ENCODE measurements around the gene CCT6A.
"Not testable (repeated sequence)": the region's sequence is repeated elsewhere in the genome, so short reads cannot be mapped to it uniquely, and the experiment has no call there.

CCT6A gene

DNA sequence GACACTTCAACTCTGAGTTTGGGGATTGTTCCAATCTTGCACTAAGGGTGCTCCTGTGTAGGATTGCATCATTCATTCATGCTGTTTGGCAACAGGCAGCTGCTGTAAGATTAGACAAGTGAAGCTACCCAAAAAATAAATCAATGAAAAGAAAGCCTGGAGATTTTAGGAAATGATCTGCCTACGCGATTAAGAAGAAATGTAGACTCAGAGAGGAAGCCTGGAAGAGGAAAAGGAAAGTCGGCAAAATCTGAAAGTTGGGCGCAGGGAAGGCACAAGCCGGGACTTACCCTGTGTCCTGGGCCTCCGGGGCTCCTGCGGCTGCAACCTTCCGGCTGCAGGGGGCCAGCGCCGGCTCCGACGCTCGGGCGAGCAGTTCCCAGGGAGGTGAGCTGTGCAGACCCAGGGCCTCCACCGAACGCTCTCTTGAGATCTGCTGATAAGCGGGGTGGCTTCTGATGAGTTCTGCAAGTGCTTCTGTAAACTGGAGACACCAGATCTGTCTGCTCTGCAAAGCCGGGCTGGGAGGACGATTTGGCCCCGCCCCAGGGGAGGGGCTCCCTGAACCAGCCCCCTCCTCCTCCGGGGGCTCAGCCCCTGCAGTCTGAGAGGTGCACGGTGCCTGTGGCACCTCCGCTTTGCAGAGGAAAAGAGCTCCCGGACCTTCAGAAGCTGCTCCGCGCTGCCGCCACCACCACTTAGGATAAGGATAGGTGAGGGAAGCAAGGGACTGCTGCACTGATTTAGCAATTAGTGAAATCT is 17.7 kb upstream of the CCT6A start:
- TF ChIP-seq, protein P1, sequence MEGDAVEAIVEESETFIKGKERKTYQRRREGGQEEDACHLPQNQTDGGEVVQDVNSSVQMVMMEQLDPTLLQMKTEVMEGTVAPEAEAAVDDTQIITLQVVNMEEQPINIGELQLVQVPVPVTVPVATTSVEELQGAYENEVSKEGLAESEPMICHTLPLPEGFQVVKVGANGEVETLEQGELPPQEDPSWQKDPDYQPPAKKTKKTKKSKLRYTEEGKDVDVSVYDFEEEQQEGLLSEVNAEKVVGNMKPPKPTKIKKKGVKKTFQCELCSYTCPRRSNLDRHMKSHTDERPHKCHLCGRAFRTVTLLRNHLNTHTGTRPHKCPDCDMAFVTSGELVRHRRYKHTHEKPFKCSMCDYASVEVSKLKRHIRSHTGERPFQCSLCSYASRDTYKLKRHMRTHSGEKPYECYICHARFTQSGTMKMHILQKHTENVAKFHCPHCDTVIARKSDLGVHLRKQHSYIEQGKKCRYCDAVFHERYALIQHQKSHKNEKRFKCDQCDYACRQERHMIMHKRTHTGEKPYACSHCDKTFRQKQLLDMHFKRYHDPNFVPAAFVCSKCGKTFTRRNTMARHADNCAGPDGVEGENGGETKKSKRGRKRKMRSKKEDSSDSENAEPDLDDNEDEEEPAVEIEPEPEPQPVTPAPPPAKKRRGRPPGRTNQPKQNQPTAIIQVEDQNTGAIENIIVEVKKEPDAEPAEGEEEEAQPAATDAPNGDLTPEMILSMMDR (IDR thresholded peaks at IDR 0.05; ENCODE audit: control extremely low read depth, extremely low read depth, low read depth, missing control alignments), result no peak
- ChIA-PET CTCF (interaction anchor here (0.7 to 2.4 kb wide), 7 partner anchors 12 to 69 kb away, joined by 3 to 8 read pairs (median 4); partner anchors contain the start of genes CCT6A and PSPH), POLR2A (interaction anchor here (1.2 kb wide), 1 partner anchor 17 kb away, joined by 4 read pairs; the partner anchor contains the start of genes CCT6A and PSPH)
- DNase-seq (ENCODE audit: extremely low spot score), result peak; percentile 86

DNA sequence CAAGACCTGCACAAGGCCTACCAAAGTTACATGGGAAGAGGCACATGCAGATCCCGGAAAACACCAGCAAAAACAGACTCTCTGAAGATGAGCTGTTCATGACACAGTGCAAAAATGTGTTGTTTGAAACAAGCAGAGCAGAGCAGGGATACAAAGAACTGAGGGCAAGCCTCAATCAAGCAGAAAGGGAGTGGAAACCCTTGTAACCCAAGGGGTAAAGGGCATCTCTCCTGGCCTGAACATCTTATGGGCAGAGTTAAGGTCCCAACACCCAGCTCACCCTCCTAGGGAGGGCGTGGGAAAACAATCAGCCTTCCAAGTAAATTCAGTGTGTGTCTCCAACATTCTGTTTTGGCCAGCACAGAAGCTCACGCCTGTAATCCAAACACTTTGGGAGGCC is 10.8 kb upstream of the CCT6A start:
- POLR2A ChIA-PET, result interaction anchor here (0.6 to 1.3 kb wide), 2 partner anchors 10 to 24 kb away, joined by 3 to 5 read pairs; partner anchors contain the start of genes CCT6A and PSPH
- CTCF ChIA-PET, result interaction anchor here (0.7 to 1.2 kb wide), 3 partner anchors 11 to 399 kb away, joined by 3 read pairs; partner anchors contain the start of genes CCT6A and PSPH
- DNase-seq (ENCODE audit: extremely low spot score), result no peak
- TF ChIP-seq, protein P1 (IDR thresholded peaks at IDR 0.05; ENCODE audit: control extremely low read depth, extremely low read depth, low read depth, missing control alignments), result no peak

DNA sequence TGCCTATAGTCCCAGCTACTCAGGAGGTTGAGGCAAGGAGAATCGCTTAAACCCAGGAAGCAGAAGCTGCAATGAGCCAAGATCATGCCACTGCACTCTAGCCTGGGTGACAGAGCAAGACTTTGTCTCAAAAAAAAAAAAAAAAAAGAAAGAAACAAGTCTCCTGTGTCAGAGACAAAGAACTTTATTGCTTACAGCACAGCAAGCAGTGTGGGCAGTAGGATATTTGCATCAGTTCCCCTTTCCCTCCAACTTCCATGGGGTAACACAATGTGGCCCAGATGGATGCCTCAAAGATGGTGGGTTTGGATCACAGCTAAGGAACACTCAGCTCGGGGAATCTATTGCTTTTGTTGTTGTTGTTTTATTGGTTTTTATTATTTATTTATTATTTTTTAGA is 5.8 kb upstream of the CCT6A start:
- CTCF ChIA-PET, result interaction anchor here (1.4 to 2.2 kb wide), 3 partner anchors 12 to 30 kb away, joined by 3 to 5 read pairs (median 5); no protein-coding TSS in a partner anchor
- POLR2A ChIA-PET, result not testable (repeated sequence)

DNA sequence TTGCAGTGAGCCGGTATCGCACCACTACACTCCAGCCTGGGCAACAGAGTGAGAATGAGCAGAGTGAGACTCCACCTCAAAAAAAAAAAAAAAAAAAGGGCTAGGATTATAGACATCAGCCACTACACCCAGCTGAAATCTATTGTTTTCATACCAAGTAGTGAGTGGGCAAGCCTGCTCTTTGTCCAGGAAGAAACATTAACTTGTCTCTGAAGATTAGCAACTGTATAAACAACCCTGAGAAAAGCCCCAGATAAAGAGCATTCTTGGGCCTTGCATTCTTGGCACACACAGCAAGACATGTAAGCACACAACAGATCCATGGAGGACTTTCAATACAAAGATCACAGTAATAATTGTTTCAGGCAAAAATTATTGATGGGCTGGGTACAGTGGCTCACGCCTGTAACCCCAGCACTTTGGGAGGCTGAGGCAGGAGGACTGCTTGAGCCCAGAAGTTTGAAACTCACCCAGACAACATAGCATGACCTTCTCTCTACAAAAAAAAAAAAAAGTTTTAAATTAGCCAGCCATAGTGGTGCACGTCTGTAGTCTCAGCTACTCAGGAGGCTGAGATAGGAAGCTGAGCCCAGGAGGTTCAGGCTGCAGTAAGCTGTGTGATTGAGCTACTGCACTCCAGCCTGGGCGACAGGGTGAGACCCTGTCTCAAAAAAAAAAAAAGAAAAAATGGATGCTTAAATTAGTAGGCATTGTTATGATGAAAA is 4.7 kb upstream of the CCT6A start:
- CTCF ChIA-PET, result interaction anchor here (1.4 kb wide), 1 partner anchor 31 kb away, joined by 3 read pairs; no protein-coding TSS in a partner anchor
- POLR2A ChIA-PET, result no interaction called here
- TF ChIP-seq, protein P1 (IDR thresholded peaks at IDR 0.05; ENCODE audit: control extremely low read depth, extremely low read depth, low read depth, missing control alignments), result no peak
- no peak for DNase-seq (ENCODE audit: extremely low spot score)

More for the DNA sequence above, 5.8 kb upstream of the CCT6A start:
- DNase-seq (ENCODE audit: extremely low spot score), result not testable (repeated sequence)

DNA sequence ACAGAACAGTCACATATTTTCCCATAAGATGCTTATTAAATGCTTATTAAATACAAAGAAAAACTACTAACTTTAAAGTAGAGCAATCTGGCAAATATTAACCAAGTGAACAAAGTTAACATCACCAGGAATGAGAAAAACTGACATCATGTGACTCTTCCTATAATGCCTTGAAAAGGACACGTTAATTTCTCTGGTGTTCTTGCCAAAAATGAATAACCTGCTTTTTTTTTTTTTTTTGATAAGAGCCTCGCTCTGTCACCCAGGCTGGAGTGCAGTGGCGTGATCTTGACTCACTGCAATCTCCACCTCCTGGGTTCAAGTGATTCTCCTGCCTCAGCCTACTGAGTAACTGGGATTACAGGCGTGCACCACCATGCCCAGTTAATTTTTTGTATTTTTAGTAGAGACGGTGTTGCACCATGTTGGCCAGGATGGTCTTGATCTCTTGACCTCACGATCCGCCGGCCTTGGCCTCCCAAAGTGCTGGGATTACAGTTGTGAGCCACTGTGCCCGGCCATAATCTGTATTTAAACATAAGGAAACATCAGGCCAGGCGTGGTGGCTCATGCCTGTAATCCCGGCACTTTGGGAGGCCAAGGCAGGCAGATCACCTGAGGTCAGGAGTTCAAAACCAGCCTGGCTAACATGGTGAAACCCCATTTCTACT is 4.0 kb upstream of the CCT6A start:
- POLR2A ChIA-PET; CTCF ChIA-PET; DNase-seq (ENCODE audit: extremely low spot score): not testable (repeated sequence)

DNA sequence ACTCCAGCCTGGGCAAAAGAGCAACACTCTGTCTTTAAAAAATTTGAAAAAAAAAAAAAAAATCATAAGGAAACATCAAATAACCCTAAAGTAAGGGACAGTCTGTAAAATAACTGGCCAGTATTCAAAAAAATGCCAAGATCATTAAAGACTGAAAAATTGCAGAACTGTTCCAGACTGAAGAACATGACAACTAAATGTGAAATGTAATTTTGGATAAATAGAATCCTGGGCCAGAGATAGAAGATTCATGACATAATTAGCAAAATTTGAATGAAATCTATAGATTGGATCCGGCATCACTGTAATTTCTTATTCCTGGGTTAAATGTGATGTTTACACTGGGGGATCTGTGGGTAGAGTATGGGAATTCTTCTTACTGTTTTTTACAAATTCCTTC is 3.3 kb upstream of the CCT6A start:
- CTCF ChIA-PET, result no interaction called here
- POLR2A ChIA-PET, result no interaction called here
- TF ChIP-seq, protein P1 (IDR thresholded peaks at IDR 0.05; ENCODE audit: control extremely low read depth, extremely low read depth, low read depth, missing control alignments), result no peak
- no peak for DNase-seq (ENCODE audit: extremely low spot score)

DNA sequence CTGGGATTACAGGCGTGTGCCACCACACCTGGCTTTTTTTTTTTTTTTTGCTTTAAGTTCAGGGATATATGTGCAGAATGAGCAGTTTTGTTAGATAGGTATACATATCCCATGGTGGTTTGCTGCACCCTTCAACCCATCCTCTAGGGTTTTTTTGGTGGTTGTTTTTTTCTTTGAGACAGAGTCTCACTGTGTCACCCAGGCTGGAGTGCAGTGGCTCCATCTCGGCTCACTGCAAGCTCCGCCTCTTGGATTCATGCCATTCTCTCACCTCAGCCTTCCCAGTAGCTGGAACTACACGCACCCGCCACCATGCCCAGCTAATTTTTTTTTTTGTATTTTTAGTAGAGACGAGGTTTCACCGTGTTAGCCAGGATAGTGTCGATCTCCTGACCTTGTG is 2.8 kb upstream of the CCT6A start:
- DNase-seq (ENCODE audit: extremely low spot score); POLR2A ChIA-PET; CTCF ChIA-PET: not testable (repeated sequence)
